Activated CD8-positive, alpha-beta memory T cell treated with anti-CD3 and anti-CD28 coated beads, Interleukin-2, amount 50 U/mL, for 1 hour (primary cell): ENCODE data around the gene MTHFR.

Experiments
- DNase-seq: peaks from one replicate; pipeline ENCODE4 v3.0.0-alpha.2; 2020; ENCODE audit errors: extremely low read depth

MTHFR gene

DNA sequence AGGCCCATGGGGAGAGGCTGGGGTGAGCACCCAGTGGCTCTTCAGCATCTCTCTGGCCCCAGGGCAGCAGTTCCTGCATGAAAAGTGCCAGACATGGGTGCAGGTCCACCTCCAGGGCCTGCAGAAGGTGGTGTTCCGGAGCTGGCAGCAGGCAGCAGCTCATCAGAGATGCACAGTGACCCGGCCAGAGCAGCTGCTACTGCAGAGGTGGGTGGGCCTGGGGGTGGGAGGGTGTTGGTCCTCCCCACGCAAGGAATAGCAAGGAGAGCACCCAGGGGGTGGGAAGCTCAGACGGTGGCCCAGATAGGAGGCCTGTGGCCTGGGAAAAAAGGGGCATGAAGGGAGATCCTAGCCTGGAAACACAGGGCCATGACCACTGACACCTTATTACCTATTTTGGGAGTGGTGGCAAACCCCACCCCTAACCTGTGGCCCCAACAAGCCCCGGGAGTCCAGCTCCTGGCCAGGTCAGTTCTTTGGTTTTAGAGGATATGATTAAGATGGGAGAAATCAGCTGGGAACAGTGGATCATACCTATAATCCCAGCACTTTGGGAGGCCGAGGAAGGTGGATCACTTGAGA, 23.5 kb downstream of the MTHFR start:
- no peak for DNase-seq

DNA sequence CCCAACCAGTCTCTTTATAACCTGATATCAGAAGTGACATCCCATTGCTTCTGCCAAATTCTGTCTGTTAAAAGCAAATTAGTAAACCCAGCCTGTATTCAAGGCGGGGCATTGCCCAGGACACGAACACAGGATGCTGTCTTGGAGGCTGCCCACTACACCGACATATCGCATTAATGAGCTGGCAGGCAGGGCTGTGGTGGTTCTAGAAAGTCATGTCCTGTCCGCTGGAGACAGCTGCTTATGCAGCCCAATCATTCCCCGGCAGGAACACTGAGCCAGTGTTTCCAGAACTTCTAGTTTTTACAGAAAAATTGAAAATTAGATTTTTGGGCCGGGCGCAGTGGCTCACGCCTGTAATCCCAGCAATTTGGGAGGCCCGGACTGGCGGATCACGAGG, 24.5 kb downstream of the MTHFR start:
- no peak for DNase-seq

DNA sequence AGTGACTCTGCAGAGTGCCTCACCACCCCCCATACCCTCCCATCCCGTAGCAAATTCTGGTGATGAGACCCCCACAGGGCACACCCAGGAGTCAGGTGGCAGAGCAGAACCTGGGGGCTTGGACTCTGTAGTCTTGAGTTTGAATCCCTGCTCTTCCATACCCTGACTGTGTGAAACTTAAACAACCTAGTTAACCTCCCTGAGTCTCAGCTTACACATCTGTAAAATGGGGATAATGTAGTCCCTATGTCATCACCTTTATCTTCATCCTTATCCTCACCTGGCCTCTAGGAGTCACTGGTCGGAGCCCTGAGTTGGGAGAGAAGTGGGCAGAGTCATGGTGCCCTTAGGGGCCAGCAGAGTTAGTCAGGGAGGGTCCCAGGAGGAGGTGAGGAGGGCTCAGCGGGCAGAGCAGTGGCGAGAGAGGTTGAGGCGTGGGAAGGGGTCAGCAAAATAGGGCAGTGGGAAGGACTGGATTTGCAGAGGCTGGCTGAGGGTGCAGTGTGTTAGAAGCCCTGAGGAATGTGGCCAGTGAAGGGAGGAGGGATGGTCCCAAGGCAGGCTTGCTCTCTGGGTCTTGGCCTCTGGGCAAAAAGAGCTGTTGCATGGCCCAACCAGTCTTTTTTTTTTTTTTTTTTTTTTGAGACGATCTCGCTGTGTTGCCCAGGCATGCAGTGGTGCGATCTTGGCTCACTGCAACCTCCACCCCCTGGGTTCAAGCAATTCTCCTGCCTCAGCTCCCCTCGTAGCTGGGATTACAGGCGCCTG, 25.2 kb downstream of the MTHFR start:
- DNase-seq: no peak

DNA sequence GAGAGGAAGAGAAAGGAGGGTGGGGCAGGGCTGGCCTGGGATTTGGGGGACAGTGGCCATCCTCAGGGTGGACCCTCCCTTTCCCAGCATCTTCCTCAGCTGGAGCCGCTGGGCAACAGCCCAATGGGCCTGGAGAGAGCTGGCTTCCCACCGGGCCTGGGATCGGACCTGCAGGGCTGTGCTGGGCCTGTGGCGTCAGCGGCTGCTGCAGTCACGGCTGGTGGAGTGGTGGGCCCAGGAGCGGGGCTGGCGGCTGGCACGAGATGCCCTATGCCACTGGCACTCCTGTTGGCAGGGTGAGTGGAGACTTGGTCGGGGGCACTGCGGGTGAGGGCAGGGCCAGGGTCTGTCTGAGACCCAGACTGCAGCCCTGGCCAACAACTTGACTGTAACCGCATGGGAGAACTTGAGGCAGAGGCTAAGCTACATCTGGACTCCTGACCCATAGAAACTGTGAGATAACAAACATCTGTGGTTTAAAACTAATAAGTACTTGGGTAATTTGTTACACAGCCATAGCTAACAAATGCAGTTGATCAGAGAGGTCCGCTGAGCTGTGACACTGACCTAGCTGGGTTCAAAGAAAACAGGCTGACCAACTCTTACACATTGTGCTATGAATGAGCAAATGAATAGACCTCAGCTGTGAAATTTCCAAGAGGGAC, 25.9 kb downstream of the MTHFR start:
- no peak for DNase-seq

DNA sequence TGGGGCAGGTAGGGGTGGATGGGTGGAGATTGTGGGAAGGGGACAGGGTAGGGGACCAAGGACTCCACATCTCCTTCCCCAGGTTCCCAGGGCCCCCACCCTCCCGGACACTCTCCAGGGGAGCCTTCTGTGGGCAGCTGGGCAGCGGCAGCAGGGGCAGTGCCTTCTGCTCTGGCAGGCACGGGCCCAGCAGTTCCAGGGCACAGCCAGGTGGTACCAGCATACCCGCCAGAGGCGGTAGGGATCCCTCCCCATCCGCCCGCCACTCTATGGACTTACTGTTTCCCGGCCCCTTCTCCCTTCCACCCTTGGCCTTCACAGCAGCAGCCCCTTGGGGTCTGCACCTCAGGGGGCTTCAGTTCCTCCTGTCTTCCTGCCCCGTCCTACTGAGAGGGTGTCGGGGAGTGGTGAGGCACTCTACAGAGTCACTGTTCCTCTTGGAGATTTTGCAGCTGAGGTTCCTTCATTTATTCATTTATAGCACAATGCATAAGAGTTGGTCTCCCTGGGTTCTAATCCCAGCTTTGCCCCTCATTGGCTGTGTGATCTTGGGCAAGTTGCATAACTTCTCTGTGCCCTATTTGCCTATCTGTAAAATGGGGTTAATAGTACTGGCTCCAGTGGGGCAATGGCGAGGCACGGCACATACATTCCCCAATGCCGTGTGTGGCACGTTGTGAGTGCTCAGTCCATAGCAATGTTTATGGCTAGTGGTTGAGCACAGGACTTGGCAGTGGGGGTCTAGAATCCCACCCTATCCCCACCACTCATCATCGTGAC, 26.7 kb downstream of the MTHFR start:
- DNase-seq: no peak

DNA sequence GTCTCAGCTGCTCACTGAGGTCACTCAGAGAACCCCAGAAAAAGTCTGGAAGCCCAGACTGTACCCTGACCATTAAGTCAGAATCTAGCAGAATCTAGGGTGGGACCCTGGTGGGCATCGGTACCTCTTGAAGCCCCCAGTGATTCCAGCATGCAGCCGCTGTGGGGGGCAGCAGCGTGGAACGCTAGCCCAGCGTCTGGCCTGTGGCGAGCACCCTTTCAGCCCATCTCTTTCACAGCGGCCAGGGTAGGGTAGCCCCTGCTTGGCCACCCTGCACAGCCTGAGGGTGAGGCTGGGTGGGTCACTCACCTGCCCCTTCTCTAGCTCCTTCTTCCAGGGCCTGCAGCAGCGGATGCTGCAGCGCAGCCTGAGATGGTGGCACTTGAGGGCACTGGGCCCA, 27.4 kb downstream of the MTHFR start:
- no peak for DNase-seq

DNA sequence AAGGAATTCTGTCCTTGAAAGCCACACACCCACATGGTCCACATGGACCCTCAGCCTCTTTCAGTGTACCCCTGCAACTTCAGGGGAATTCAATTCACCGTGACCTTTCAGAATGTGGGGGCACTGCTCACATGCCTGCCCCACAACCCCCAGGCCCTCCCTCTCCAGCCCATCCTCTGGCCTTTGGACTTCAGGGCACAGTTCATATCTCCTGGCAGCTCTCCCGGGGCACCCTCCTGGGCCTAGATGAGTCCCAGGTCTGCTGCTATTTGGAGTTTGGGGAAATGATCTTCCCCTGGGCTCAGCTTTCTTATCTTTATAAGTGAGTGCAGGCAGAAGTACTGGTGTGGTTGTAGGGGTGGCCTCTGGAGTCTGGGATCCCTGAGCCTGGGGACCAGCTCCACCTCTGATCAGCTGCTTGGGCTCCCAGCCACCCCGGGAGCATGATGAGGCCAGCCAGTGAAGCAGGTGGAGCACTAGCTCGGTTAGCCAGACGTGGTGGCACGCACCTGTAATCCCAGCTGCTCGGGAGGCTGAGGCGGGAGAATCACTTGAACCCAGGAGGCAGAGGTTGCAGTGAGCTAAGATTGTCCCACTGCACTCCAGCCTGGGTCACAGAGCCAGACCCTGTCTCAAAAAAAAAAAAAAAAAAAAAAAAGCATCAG, 28.0 kb downstream of the MTHFR start:
- no peak for DNase-seq

DNA sequence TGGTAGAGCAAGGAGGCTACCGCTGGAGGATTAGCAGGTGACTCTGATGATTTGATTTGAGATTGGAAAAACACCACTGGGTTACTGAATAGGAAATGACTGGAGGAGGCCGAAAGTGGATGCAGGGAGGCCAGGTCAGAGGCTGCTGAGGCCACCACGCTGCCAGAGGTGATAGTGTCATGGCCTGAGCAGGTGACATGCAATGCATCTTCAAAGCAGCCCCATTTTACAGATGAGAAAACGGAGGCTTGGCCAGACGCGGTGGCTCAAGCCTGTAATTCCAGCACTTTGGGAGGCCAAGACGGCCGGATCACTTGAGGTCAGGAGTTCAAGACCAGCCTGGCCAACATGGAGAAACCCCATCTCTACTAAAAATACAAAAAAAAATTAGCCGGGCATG, 31.0 kb downstream of the MTHFR start:
- no peak for DNase-seq

DNA sequence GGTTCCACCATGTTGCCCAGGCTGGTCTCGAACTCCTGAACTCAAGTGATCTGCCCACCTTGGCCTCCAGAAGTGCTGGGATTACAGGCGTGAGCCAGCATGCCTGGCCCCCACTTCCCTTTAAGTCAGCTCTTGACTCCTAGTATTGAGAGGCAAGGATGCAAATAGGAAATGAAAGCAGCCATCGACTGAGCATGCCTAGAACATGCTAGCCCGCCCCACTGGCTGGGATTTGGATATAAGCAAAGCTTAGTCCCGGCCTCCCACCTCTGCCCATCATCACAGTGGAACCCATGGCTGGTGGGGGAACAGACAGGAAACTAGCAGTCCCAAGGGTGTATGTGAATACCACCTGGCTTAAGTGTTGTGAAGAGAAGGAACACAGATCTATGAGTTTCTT, 33.3 kb downstream of the MTHFR start:
- no peak for DNase-seq

DNA sequence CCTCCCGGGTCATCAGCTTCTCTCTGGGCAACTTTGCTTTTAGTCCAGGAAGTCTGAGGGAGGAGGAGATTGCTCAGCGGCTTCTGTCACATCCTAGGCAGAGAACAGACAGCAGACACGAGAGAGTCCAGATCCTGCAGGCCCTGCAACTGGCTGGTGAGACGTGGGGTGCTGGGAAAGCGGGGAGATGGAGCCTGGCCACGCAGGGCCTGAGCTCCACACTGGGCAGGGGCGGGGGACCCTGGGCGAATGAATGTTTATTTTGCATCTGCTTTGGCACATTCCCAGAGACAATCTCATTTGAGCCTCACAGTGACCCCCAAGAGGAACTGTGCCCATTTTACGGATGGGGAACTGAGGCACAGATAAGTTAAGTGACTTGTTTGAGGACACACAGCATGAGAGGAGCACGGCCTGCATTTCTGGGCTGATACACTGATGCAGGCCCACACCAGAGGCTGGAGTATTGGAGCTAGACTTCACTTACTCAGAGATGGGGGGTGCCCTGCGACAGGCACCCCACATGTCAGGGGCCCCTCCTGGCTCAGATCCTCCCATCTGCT, 34.2 kb downstream of the MTHFR start:
- DNase-seq: no peak

DNA sequence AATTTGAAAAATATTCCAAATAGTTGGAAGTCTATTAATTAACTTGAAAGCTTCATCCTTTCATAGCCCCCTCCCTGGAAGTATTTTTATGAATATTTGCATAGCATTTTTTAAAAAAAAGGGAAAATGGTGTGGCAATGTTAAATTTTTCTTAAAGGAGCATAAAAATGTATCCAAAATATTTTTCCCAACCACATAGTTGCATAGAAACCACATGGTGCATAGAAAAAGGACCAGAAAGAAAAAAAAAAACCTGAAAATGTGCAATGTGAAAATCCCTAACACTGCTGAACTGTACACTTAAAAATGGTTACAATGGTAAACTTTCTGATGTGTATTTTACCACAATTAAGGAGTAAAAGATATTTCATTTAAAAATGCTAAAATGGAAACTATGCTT, 35.8 kb downstream of the MTHFR start:
- DNase-seq: no peak

DNA sequence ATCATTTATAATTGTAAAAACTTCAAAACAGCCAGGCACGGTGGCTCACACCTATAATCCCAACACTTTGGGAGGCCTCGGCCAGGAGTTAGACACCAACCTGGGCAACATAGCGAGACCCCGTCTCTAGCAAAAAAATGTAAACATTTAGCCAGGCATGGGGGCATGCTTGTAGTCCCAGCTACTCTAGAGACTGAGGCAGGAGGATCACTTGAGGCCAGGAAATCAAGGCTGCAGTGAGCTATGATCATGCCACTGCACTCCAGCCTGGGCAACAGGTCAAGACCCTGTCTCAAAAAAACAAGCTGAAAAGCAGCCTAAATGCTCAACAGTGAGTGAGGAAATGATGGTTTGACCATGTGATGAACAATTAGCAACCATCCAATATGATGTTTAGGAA, 36.5 kb downstream of the MTHFR start:
- DNase-seq: no peak

DNA sequence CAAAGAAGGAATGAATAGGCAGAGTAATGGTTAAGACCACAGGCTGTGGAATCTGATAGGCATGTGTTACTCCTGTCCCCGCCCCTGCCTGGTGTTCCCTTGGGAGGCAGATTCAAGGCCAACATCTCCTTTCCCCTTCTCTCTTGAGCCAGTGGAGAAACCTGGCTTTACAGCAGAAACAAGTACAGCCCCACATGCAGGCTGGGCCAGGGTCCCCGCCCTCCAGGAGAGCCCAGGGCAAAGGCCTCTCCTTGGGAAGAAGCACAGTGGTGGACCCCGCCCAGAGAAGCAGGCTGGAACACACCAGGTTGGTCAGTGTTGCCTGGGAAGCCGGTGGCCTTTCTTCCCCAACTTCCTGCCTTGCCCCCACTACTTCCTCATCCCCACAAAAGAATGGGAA, 36.9 kb downstream of the MTHFR start:
- DNase-seq: no peak

DNA sequence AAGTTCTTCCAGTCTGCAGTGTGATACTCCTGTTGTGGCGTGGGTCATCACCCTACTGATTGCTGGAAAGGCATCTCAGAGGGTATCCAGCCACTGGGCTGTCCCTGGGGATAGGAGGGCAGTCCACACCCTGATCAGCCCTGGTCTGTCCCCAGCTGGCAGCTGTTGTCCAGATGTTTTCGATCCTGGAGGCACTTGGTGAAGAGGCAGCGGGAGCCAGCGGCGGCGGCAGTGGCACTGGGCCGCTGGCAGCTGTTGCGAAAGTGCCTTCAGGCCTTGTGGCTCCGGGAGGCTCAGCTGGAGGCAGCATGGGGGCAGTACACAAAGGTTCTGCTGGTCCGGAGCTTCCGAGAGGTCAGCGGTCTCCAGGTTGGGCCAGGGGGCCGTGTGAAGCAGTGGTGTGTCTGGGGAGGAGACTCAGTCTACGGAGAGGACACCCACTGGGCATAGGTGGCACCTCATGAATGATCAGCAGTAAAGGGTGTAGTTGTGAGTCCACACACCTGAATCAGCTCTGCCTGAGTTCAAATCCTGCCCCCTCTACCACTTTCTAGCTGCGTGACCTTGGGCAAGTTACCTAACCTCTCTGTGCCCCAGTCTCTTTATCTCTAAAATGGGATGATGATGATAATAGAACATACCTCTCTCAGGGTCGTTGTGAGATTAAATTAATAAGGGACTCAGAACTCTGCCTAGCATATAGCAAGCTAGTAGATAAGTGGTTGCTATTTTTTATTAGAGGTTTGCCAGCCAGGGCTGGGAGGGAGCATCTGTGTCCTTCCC, 37.7 kb downstream of the MTHFR start:
- DNase-seq: no peak

DNA sequence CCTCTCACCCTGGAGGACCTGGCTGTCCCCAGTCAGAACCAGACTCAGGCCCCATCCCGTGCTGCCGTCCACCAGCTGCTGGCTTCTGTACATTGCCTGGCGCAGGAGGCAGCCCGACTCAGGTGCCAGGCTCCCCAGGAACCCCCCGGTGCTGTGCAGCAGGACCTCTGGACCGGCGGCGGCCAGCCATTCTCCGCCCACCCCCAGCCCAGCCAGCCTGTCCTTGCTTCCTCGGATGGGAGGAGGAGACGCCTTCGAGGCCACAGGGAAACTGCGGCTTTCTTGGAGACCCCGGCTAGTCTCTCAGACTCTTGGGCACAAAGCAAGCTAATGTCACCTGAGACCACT, 39.4 kb downstream of the MTHFR start:
- no peak for DNase-seq

DNA sequence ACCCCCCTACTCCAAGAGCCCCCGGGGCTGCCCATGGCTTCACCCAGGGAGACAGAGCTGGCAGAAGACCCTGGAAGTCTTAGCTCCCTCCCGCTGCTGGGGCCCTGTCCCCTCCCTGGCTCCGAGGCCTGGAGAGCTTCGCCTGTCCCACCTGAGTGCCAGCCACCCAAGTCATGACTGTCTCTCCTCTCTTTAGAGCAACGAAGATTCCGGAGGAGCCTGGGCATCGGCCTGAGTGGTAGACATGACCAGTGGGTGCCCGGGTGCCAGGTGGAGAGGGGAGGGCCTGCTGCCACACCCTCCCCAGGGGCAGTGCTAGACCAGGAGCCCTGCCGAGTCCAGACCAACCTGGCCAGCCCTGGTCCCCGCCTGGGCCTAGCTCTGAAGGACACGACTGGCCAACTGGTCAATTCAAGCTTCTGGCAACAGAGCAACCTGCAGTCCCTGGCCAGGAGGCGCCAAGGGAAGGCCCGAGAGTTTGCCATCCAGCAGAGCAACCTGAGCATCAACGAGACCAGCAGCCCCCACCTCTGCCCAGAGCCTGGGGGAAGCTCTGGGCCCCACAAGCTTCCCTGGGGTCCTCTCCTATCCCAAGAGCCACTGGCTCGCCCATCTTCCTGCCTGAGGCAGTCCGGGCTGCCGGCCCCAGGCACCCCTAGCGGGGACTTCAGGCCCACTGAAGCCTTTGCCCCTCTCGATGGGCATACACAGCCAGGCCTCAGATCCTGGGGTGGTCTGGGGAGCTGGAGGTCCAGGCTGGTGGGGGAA, 39.9 kb downstream of the MTHFR start:
- no peak for DNase-seq

DNA sequence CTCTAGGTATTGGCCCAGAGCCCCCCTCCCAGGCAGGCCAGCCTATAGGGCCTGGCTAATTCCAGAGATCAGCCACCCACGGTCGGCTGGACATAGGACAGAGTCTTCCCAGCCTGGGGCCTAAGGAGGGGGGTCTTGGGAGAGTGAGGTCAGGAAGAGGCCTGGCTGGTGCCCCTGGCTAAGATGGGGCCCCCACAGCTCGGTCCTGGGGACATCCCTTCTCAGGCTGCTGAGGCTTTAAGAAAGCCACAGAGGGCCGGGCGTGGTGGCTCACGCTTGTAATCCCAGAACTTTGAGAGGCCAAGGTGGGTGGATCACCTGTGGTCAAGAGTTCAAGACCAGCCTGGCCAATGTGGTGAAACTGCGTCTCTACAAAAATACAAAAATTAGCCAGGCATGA, 41.2 kb downstream of the MTHFR start:
- DNase-seq: no peak

DNA sequence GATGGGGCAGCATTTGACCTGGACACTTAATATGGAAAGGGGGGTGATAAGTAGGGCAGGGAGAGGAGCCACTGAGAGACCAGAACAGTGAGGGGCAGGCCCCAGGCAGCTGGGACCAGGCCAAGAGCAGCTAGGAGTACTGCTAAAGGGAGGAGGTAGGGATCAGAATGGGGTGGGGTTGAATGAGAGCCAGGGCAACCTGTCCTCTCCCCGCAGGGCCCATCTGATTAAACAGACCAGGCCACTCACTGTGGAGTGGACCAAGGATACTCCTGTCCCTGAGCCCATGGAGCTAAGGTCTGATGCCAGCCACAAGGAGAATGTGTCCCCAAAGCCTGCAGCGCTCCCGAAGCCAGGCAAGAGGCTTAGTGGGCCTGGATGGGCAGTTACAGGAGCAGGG, 41.6 kb downstream of the MTHFR start:
- DNase-seq: no peak

DNA sequence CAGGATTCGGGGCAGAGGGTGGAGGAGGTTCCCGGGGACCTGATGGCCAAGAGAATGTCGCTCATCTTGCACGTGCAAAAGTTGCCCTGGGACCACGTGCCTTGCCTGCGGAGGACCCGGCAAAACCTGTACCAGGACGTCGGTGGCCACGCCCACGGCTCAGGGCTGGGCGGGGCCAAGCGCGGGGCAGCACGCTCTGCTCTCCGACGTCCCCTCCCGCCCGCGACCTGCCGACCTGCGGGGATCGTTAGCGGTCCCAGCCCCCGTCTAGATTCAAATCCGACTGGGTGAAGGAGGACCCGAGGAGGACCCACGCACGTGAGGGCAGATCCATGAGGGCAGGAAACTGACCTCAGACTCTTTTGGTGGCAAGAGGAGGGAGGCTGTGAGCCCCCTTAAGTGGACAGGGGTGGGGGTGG, 43.8 kb downstream of the MTHFR start, which contains the start of gene C1orf167:
C1orf167 (plus strand) TSS at position 206 of the 419 bp plus-strand sequence. CDS start 2,208 bp downstream, outside the sequence.
- DNase-seq: no peak

DNA sequence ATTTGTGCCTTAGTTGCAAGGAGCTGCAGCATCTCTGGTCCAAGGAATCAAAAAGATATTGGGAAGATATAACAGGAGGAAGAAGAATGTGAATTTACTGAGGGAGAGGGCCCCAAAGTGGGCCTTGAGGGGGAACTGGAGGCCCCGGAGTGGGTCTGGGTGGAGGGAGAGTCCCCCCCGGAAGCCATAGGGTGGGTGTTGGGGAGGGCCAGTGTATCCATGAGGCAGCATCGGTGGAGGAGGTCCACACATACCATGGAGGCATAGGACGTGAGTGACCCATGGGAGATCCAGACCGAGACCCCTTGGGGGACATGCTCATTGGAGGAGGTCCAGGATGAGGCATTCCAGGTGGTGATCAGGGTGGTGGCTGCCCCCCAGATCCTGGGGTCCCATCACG, 44.5 kb downstream of the MTHFR start:
- DNase-seq: no peak
